CD4-positive, alpha-beta T cell treated with Interleukin-2 at 100 ng/mL for 4 hours (primary cell): Measurements from ENCODE around the gene DCTN5.
"Not testable (repeated sequence)": the region's sequence is repeated elsewhere in the genome, so short reads cannot be mapped to it uniquely, and the experiment has no call there.

Source experiments
- DNase-seq: peaks from one replicate; pipeline ENCODE4 v3.0.0-alpha.2; 2020; ENCODE audit warnings: low spot score

The DCTN5 gene

GRCh38 chr16:23694265-23694643 lies 53.0 kb downstream of the DCTN5 start:
- DNase-seq: no peak

GRCh38 chr16:23694644-23695373 lies 53.5 kb downstream of the DCTN5 start:
- no peak for DNase-seq

- DNase-seq: no peak
Measured at GRCh38 chr16:23695756-23696155, 54.5 kb downstream of the DCTN5 start.

- DNase-seq: peak; percentile 11
Measured at GRCh38 chr16:23699100-23699499, 57.8 kb downstream of the DCTN5 start.

GRCh38 chr16:23700093-23700492 lies 58.8 kb downstream of the DCTN5 start:
- no peak for DNase-seq

- DNase-seq: no peak
Measured at GRCh38 chr16:23700509-23700908, 59.2 kb downstream of the DCTN5 start.

- DNase-seq: no peak
Measured at GRCh38 chr16:23701045-23701444, 59.8 kb downstream of the DCTN5 start.

- DNase-seq: no peak
Measured at GRCh38 chr16:23702951-23703350, 61.7 kb downstream of the DCTN5 start.

GRCh38 chr16:23704772-23705516 lies 63.7 kb downstream of the DCTN5 start:
- no peak for DNase-seq

- no peak for DNase-seq
Measured at GRCh38 chr16:23705517-23705902, 64.2 kb downstream of the DCTN5 start.

- no peak for DNase-seq
Measured at GRCh38 chr16:23706439-23706838, 65.2 kb downstream of the DCTN5 start.

GRCh38 chr16:23709536-23709935 lies 68.3 kb downstream of the DCTN5 start:
- DNase-seq: no peak

GRCh38 chr16:23710008-23710407 lies 68.7 kb downstream of the DCTN5 start:
- DNase-seq: no peak

GRCh38 chr16:23710504-23710903 lies 69.2 kb downstream of the DCTN5 start:
- no peak for DNase-seq

GRCh38 chr16:23711785-23712184 lies 70.5 kb downstream of the DCTN5 start:
- no peak for DNase-seq

- DNase-seq: no peak
Measured at GRCh38 chr16:23712976-23713375, 71.7 kb downstream of the DCTN5 start, which contains the start of gene ERN2. Gene ERN2, minus strand, starts transcription at chr16:23713222. Its CDS starts 35 bp downstream, at chr16:23713187.

GRCh38 chr16:23716484-23716883 lies 75.2 kb downstream of the DCTN5 start:
- no peak for DNase-seq

GRCh38 chr16:23722613-23723240 lies 81.5 kb downstream of the DCTN5 start:
- DNase-seq: not testable (repeated sequence)

- DNase-seq: no peak
Measured at GRCh38 chr16:23724096-23724784, 83.0 kb downstream of the DCTN5 start.

GRCh38 chr16:23724785-23725131 lies 83.5 kb downstream of the DCTN5 start:
- no peak for DNase-seq

GRCh38 chr16:23726710-23727109 lies 85.4 kb downstream of the DCTN5 start:
- no peak for DNase-seq
